GM19395 (cell line): ENCODE results near the gene TSTD1.
"Not testable (repeated sequence)": the region's sequence is repeated elsewhere in the genome, so short reads cannot be mapped to it uniquely, and the experiment has no call there.

Experiments
- ATAC-seq: cut with Tn5 transposase; IDR thresholded peaks from one replicate; pipeline ENCODE4 v1.9.1; 2021; ENCODE audit warnings: mild to moderate bottlenecking, moderate library complexity; ENCODE audit not compliant: unreplicated experiment

Gene TSTD1

GRCh38 chr1:161037661-161038522 is 872 bp downstream of the TSTD1 start:
- ATAC-seq, result no peak

GRCh38 chr1:161033751-161034150 is 5.0 kb downstream of the TSTD1 start:
- no peak for ATAC-seq

- no peak for ATAC-seq
These were observed 6.4 kb downstream of the TSTD1 start for GRCh38 chr1:161032409-161032808.

GRCh38 chr1:161031874-161032273 is 6.9 kb downstream of the TSTD1 start:
- ATAC-seq, result no peak

GRCh38 chr1:161029466-161029865 is 9.3 kb downstream of the TSTD1 start:
- ATAC-seq, result not testable (repeated sequence)

- ATAC-seq, result not testable (repeated sequence)
These were observed 11.8 kb downstream of the TSTD1 start for GRCh38 chr1:161026954-161027353.

GRCh38 chr1:161022432-161022831 is 16.3 kb downstream of the TSTD1 start:
- ATAC-seq, result not testable (repeated sequence)

GRCh38 chr1:161021970-161022353 is 16.8 kb downstream of the TSTD1 start:
- no peak for ATAC-seq

- ATAC-seq, result peak; percentile 88
These were observed 17.4 kb downstream of the TSTD1 start for GRCh38 chr1:161021165-161021969.

GRCh38 chr1:161020509-161021164 is 18.1 kb downstream of the TSTD1 start, which contains the start of gene F11R:
TSS of gene F11R (minus strand) at chr1:161021152. CDS start at chr1:161021073, 79 bp downstream.
- peak; percentile 41 for ATAC-seq

GRCh38 chr1:161019751-161020495 is 18.8 kb downstream of the TSTD1 start:
- peak; percentile 13 for ATAC-seq

- ATAC-seq, result not testable (repeated sequence)
These were observed 19.6 kb downstream of the TSTD1 start for GRCh38 chr1:161019111-161019660.

- no peak for ATAC-seq
These were observed 20.2 kb downstream of the TSTD1 start for GRCh38 chr1:161018631-161018930.

GRCh38 chr1:161017756-161018630 is 20.8 kb downstream of the TSTD1 start:
- ATAC-seq, result no peak

- not testable (repeated sequence) for ATAC-seq
These were observed 21.6 kb downstream of the TSTD1 start for GRCh38 chr1:161017181-161017580.

- not testable (repeated sequence) for ATAC-seq
These were observed 22.1 kb downstream of the TSTD1 start for GRCh38 chr1:161016683-161017082.

- ATAC-seq, result peak; percentile 87
These were observed 25.1 kb downstream of the TSTD1 start for GRCh38 chr1:161013488-161014230.

GRCh38 chr1:161013131-161013487 is 25.7 kb downstream of the TSTD1 start:
- ATAC-seq, result no peak

- ATAC-seq, result no peak
These were observed 26.3 kb downstream of the TSTD1 start for GRCh38 chr1:161012420-161012819.
